GM12875 (cell line): Measurements from ENCODE around the gene FAM171A1.

Experiments used
- H3K4me3 ChIP-seq: one replicate; pipeline ENCODE4 v1.5.1; 2011; ENCODE audit warnings: low read depth, low read length, control low read depth
- TF ChIP-seq, protein P1 (sequence below): IDR thresholded peaks from 2 replicates; pipeline ENCODE4 v1.5.1; 2011; ENCODE audit warnings: low read depth, mild to moderate bottlenecking, control low read depth, inconsistent platforms, low read length, moderate library complexity, borderline replicate concordance; ENCODE audit not compliant: insufficient read depth

Gene FAM171A1

DNA sequence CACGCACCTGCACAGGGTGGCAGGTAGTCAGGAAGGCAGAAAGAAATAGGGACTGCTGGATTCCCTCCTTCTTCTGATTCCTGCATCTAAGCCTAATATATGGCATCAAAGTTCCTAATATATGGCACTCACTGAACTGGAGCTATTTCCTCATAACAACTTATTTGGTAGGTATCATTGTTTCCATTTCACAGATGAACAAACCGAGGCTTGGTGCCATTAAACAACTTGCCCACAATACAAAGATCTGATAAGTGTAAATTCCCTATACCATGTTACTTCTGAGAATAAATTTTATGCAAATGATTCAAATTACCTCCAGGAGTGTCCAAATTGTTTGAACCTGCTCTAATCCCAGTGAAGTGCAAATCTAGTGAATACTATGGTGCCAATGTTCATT lies 2.1 kb upstream of the FAM171A1 start:
- TF ChIP-seq, protein P1, sequence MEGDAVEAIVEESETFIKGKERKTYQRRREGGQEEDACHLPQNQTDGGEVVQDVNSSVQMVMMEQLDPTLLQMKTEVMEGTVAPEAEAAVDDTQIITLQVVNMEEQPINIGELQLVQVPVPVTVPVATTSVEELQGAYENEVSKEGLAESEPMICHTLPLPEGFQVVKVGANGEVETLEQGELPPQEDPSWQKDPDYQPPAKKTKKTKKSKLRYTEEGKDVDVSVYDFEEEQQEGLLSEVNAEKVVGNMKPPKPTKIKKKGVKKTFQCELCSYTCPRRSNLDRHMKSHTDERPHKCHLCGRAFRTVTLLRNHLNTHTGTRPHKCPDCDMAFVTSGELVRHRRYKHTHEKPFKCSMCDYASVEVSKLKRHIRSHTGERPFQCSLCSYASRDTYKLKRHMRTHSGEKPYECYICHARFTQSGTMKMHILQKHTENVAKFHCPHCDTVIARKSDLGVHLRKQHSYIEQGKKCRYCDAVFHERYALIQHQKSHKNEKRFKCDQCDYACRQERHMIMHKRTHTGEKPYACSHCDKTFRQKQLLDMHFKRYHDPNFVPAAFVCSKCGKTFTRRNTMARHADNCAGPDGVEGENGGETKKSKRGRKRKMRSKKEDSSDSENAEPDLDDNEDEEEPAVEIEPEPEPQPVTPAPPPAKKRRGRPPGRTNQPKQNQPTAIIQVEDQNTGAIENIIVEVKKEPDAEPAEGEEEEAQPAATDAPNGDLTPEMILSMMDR = no peak
- no peak overlapping the region for H3K4me3 ChIP-seq

DNA sequence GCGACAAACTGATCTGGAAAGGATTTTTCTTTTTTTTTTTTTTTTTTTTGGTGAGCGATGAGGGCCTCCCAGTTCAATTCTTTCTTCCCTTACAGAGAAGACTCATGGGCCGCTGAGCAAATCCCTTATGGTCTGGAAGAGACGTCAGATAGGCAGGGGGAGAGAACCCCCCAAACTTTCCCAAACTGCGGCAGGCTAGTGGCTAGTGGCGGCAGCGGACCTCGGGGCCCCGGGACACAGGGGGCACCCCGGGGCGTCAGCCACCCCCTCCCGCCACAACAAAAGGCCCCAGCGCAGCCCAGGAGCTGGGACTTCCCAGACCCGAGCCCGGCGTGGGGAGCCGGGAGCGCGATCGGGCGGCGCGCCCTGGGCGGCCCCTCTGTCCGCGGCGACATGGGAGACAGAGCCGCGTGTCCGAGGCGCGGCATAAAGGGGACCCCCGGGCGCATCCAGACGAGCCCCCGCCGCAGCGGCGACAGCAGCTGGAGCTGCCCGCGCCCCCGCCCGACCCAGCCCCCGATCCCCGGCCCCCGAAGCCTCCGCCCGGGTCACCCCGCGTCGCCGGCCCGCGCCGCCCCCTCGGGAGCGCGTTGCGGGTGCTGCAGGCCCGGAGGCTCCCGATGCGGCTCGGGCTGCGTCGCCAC lies 755 bp downstream of the FAM171A1 start:
- H3K4me3 ChIP-seq = no peak overlapping the region
- TF ChIP-seq, protein P1 = no peak

DNA sequence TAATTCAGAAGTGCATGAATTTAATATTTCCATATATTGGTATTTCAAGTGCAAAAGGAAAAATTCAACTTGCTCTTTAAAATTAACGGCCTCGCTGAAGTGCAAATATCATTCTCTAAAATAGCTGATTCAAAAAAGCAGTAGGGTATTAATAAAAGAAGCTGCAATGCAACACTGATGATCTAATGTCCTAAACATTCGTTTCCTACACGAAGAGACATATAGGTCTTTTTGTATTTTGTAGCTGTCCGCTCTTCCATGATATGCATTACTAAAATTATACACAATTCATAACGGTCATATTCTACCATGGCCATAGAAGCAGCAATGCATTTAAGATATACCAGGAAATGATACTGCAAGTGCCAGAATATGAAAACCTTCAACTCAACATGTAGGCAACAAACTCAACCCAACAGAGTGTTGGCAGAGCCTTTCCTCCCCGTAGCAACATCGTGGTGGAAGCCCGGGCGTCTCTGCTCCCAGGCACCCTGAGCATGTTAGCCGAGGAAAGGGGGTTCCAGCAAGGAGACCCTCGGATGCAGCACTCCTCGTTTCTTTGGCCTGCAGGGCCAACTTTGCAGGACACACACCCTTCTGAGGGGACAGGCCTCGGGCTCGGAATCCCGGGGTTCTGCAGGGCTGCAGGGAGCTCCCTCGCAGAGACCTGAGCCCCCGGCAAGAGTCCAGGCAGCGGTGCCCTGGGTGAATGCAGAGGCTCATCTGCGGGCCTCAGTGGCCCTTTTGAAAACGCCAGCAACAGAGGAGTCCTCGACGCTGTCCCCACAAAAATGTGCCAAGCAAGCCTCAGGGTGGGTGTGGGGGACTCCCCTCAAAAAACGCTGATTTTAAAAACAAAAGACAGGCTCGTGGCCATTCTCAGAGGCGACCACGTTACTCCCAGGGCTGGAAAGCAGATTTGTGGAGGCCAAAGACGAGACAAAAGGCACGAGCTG lies 1.6 kb downstream of the FAM171A1 start:
- TF ChIP-seq, protein P1 = no peak
- H3K4me3 ChIP-seq = no peak overlapping the region

DNA sequence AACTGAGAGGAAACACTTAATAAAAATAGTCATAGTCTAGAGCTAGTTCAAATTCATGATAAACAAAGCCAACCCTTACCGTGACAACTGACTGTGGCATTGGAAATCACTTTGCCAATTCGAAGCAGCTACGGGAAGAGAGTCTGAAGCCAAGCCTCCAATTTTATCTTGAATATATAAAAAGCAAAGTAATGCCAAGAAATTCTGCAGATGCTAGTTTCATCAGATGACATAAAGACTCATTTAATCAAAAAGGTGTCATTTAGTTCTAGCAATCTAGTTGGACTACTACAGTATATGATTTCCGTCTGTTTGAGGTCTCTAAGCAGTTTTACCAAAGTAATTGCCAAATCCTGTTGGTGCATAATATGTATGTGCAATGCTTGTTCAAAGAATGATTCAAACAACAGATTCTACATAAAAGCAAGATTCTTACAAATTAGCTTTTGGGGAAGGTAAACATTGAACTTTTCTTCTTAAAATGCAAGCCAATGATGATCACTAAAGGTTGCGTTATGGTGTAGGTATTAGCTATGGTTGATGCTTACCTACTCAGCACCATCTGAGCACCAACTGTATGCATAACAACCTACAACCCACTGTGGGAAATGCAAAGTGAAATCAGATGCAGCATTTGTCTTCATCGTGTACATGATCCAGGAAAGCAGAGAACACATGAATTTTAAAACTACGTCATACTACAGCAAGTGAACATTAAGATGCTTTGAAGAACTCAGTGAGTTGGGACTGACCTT lies 2.8 kb downstream of the FAM171A1 start:
- TF ChIP-seq, protein P1 = no peak
- no peak overlapping the region for H3K4me3 ChIP-seq

DNA sequence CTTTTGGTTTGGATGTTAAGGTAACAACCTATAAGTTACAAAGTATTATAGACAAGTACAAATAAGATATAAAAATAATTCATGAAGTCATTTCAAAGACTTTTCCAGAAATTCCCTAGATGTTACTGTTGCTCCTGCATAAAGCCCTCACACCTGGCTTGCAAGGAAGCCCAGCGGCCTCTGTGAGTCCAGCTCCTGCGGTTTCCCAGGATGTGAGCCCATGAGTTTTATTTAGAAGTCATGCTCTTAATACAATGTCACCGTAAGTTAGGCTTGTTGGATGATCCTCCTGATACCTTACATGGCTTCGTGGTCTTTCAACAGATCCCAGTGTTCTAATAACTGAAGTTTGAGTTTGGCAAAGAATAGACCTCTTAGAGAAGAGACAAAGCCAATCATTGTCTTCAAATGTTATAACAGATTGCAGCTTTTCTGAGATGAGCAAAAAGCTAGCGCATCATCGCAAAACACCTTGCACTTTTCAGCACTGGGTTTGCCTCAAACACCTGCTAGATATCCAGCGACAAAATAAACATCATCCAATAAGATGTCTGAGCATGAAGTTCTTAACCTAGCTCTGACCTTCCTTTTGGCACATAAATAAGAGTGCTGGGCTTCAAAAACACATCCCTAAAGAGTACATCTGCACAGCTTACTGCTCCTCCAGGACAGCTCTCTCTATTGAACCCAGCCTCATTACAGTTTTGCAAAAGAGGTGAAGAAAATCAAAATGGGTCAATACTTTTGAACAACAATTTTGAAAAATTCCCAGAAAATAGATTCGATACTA lies 3.6 kb downstream of the FAM171A1 start:
- H3K4me3 ChIP-seq = no peak overlapping the region
- TF ChIP-seq, protein P1 = no peak

DNA sequence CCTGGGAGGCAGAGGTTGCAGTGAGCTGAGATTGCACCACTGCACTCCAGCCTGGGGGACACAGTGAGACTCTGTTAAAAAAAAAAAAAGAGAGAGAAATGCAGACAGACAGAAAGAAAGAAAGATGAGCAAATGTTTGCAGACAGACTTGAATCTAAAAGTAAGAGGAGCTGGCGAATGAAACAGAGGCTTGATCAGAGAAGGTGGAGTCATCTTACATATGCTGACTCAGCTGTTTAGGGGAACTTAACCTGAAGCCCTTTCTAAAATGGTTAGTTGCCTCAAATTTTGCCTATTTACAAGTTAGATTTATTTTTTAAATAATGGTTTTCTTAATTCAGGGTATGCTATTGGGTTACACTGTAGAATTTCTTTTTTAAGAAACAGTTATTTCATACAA lies 5.4 kb downstream of the FAM171A1 start:
- TF ChIP-seq, protein P1 = no peak
- no peak overlapping the region for H3K4me3 ChIP-seq
